ENCODE measurements around the gene RUNX1. TPM values are rescaled to one million over a fixed set of nuclear protein-coding genes. Genes with fewer than 3 reads are reported as not detected.

The RUNX1 gene
- total RNA-seq, 1 donor from 2014 or later: 62.1 TPM

- H3K27me3 ChIP-seq: no peaks in the 10 kb centered on the region
- H3K36me3 ChIP-seq: peaks cover 0 to 4% of the 10 kb centered on the region in 2 donors
- H3K4me3 ChIP-seq: no peak overlapping the region
- no peaks in the 10 kb centered on the region for H3K9me3 ChIP-seq
- peaks cover 83% of the 10 kb centered on the region for H3K4me1 ChIP-seq
- intact Hi-C loops (cut with DNase I): loop anchor here (5.0 kb wide), 1 partner anchor 1780 kb away; no protein-coding TSS in a partner anchor
- no peak for TF ChIP-seq CTCF (IDR thresholded peaks at IDR 0.05)
- no peak for TF ChIP-seq POLR2AphosphoS5 (IDR thresholded peaks at IDR 0.05; ENCODE audit: insufficient read depth in 1 of 2, low read depth in 1 of 2)
- TF ChIP-seq POLR2A (IDR thresholded peaks at IDR 0.05): no peak
- peak in 1 of 2 donors; percentile 64 for DNase-seq (ENCODE audit: extremely low spot score in 2 of 2)
- peak overlapping the region; percentile 65 for H3K27ac ChIP-seq
Observed at GRCh38 chr21:34812504-34813265, 236.4 kb downstream of the RUNX1 start.

- Histone ChIP-seq H3K27me3 (no peaks in the 10 kb centered on the region), H3K4me3 (no peak overlapping the region), H3K27ac (peak overlapping the region; percentile 19), H3K9me3 (no peaks in the 10 kb centered on the region), H3K36me3 (peaks cover 0 to 4% of the 10 kb centered on the region in 2 donors), H3K4me1 (peaks cover 77% of the 10 kb centered on the region)
- TF ChIP-seq POLR2A (IDR thresholded peaks at IDR 0.05): no peak
- TF ChIP-seq POLR2AphosphoS5 (IDR thresholded peaks at IDR 0.05; ENCODE audit: insufficient read depth in 1 of 2, low read depth in 1 of 2): no peak
- no peak for TF ChIP-seq CTCF (IDR thresholded peaks at IDR 0.05)
- intact Hi-C loops (cut with DNase I): loop anchor here (5.0 kb wide), 1 partner anchor 1781 kb away; no protein-coding TSS in a partner anchor
- DNase-seq (ENCODE audit: extremely low spot score in 2 of 2): peak in 1 of 2 donors; percentile 79
Observed at GRCh38 chr21:34811368-34811767, 237.7 kb downstream of the RUNX1 start.

GRCh38 chr21:34810786-34811185, 238.3 kb downstream of the RUNX1 start:
- Histone ChIP-seq H3K9me3 (no peaks in the 10 kb centered on the region), H3K36me3 (peaks cover 0 to 4% of the 10 kb centered on the region in 2 donors), H3K4me1 (peaks cover 71% of the 10 kb centered on the region), H3K27ac (peak overlapping the region; percentile 87), H3K4me3 (no peak overlapping the region), H3K27me3 (no peaks in the 10 kb centered on the region)
- peak in 1 of 2 donors; percentile 82 for DNase-seq (ENCODE audit: extremely low spot score in 2 of 2)
- TF ChIP-seq POLR2A (IDR thresholded peaks at IDR 0.05): no peak
- intact Hi-C loops (cut with DNase I): loop anchor here (5.0 kb wide), 1 partner anchor 1782 kb away; no protein-coding TSS in a partner anchor

- H3K4me3 ChIP-seq: no peak overlapping the region
- H3K4me1 ChIP-seq: peaks cover 63% of the 10 kb centered on the region
- H3K36me3 ChIP-seq: peaks cover 0 to 4% of the 10 kb centered on the region in 2 donors
- peak in 1 of 2 donors; percentile 79 for DNase-seq (ENCODE audit: extremely low spot score in 2 of 2)
- no peaks in the 10 kb centered on the region for H3K9me3 ChIP-seq
- peak overlapping the region; percentile 87 for H3K27ac ChIP-seq
- TF ChIP-seq CTCF (IDR thresholded peaks at IDR 0.05) (no peak), POLR2A (IDR thresholded peaks at IDR 0.05) (no peak), POLR2AphosphoS5 (IDR thresholded peaks at IDR 0.05; ENCODE audit: insufficient read depth in 1 of 2, low read depth in 1 of 2) (no peak)
- no peaks in the 10 kb centered on the region for H3K27me3 ChIP-seq
- intact Hi-C loops (cut with DNase I): loop anchor here (5.0 kb wide), 1 partner anchor 1782 kb away; no protein-coding TSS in a partner anchor
Observed at GRCh38 chr21:34809822-34810221, 239.3 kb downstream of the RUNX1 start.

GRCh38 chr21:34808569-34809204, 240.4 kb downstream of the RUNX1 start:
- H3K4me1 ChIP-seq: peaks cover 64% of the 10 kb centered on the region
- peaks cover 0 to 4% of the 10 kb centered on the region in 2 donors for H3K36me3 ChIP-seq
- TF ChIP-seq POLR2AphosphoS5 (IDR thresholded peaks at IDR 0.05; ENCODE audit: insufficient read depth in 1 of 2, low read depth in 1 of 2) (no peak), POLR2A (IDR thresholded peaks at IDR 0.05) (no peak), CTCF (IDR thresholded peaks at IDR 0.05) (no peak)
- no peaks in the 10 kb centered on the region for H3K9me3 ChIP-seq
- no peaks in the 10 kb centered on the region for H3K27me3 ChIP-seq
- intact Hi-C loops (cut with DNase I): no loop called here
- peak in 1 of 2 donors; percentile 74 for DNase-seq (ENCODE audit: extremely low spot score in 2 of 2)
- peak overlapping the region; percentile 87 for H3K27ac ChIP-seq
- no peak overlapping the region for H3K4me3 ChIP-seq

Measured in vagina (tissue), 2 donors.